HepG2 (cell line): ENCODE results near the gene EMC9. TPM values are rescaled to one million over a fixed set of nuclear protein-coding genes. Genes with fewer than 3 reads are reported as not detected.

Experiments used
- CENPT ChIP-seq: sonication (generic); formaldehyde crosslinking; IDR thresholded peaks from 2 replicates; pipeline ENCODE4 v1.8.0; 2022; ENCODE audit warnings: low read depth, mild to moderate bottlenecking, moderate library complexity, missing genetic modification reagents
- GFI1 ChIP-seq: sonication (generic); formaldehyde crosslinking; IDR thresholded peaks from 2 replicates; pipeline ENCODE4 v1.5.0; 2020; ENCODE audit warnings: missing genetic modification reagents, mild to moderate bottlenecking, borderline replicate concordance
- NFYB ChIP-seq: sonication (generic); formaldehyde crosslinking; IDR thresholded peaks from 2 replicates; pipeline ENCODE4 v1.4.0; 2020; ENCODE audit warnings: missing genetic modification reagents
- POLR2G ChIP-seq: fragments of 200-400 bp; formaldehyde crosslinking; IDR thresholded peaks from 2 replicates; pipeline ENCODE4 v1.6.1; 2018; ENCODE audit warnings: mild to moderate bottlenecking, low read depth, low read length, moderate library complexity
- SAFB2 ChIP-seq: sonication (generic); formaldehyde crosslinking; IDR thresholded peaks from 2 replicates; pipeline ENCODE4 v1.5.1; 2020; ENCODE audit warnings: missing genetic modification reagents, low read depth, mild to moderate bottlenecking, borderline replicate concordance
- TBX2 ChIP-seq: sonication (generic); formaldehyde crosslinking; IDR thresholded peaks from 2 replicates; pipeline ENCODE4 v1.5.0; 2020; ENCODE audit warnings: missing genetic modification reagents, mild to moderate bottlenecking, borderline replicate concordance
- TMF1 ChIP-seq: sonication (generic); formaldehyde crosslinking; IDR thresholded peaks from 2 replicates; pipeline ENCODE4 v1.8.1; 2022; ENCODE audit warnings: low read depth, missing genetic modification reagents
- ZC3H4 ChIP-seq: sonication (generic); formaldehyde crosslinking; IDR thresholded peaks from 2 replicates; pipeline ENCODE4 v1.4.0; 2020; ENCODE audit warnings: missing genetic modification reagents, borderline replicate concordance
- ZNF136 ChIP-seq: sonication (generic); formaldehyde crosslinking; IDR thresholded peaks from 2 replicates; pipeline ENCODE4 v1.8.1; 2022; ENCODE audit warnings: low read depth, mild to moderate bottlenecking, moderate library complexity, missing genetic modification reagents
- ZNF768 ChIP-seq: sonication (generic); formaldehyde crosslinking; IDR thresholded peaks from 2 replicates; pipeline ENCODE4 v1.4.0; 2020; ENCODE audit warnings: missing genetic modification reagents
- ZNF839 ChIP-seq: sonication (generic); formaldehyde crosslinking; IDR thresholded peaks from 2 replicates; pipeline ENCODE4 v1.4.0; 2020; ENCODE audit warnings: missing genetic modification reagents, mild to moderate bottlenecking, borderline replicate concordance
- polyA plus RNA-seq, 8 experiments: library from polyadenylated mRNA; depleted of rRNA in 3 of 8; stranded (reverse) in 7 of 8; unstranded in 1 of 8; fragments of >200 nt; fragmentation: Illumina TruSeq in 4 of 8; extraction: Trizol in 4 of 8; gene quantifications; 2 replicates each; pipeline versions ENCODE4 v1.2.1 to v1.2.3, GENCODE V29; 2011 to 2016; ENCODE audit warnings: low read depth in 4 of 8, missing spikeins in 1 of 8, mixed read lengths in 1 of 8; ENCODE audit not compliant: insufficient read depth in 1 of 8
- total RNA-seq, 5 experiments: library from RNA; depleted of rRNA; stranded (reverse); fragments of >200 nt; fragmentation: Illumina TruSeq; extraction: Trizol; gene quantifications; 2 replicates each; pipeline ENCODE4 v1.2.3, GENCODE V29; 2016; ENCODE audit warnings: low read depth in 1 of 5
- TF ChIP-seq, protein P1 (sequence below): sonication (generic); formaldehyde crosslinking; IDR thresholded peaks from 2 replicates; pipeline ENCODE4 v1.5.1; 2020; ENCODE audit warnings: mild to moderate bottlenecking, missing genetic modification reagents, moderate library complexity
- TF ChIP-seq, protein P2 (sequence below): sonication (generic); formaldehyde crosslinking; IDR thresholded peaks from 2 replicates; pipeline ENCODE4 v1.4.0; 2020; ENCODE audit warnings: missing genetic modification reagents
- TF ChIP-seq, protein P3 (sequence below): sonication (generic); formaldehyde crosslinking; conservative IDR thresholded peaks from 2 replicates; pipeline ENCODE4 v1.4.0; 2020; ENCODE audit warnings: mild to moderate bottlenecking, missing genetic modification reagents, moderate library complexity

The EMC9 gene
- total and polyA plus RNA-seq, 2 of the 13 experiments (the other 11 are each of a cell fraction or from before 2014, with no cell fraction given) = 60.5 to 78.7 TPM

DNA sequence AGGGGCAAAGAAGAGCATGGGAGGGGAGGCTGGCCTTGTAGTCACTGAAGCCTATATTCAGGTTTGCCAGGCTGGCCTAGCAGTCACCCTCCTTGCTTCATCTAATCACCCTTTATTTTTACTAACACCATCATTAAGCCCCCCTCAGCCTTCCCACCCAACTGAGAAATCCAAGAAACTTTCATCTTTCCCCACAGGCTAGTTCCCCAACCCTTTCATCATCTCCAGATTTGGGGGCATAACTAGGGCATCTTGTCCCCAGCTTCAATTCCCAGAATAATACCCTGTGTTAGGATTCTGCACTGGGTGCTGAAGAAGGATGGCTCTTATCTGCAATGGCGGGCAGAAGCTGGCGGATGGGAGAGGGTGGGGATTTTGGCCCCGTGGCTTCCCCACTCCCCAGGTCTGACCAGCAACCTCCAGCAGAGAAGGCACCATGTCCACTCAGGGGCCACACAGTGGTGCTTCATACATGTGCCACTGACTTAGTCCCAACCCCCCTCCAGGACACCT, 40.4 kb downstream of the EMC9 start (continued):
- TF ChIP-seq TMF1 (0 out of 2 replicates have a peak, but pooled peaks have one; percentile 47), ZC3H4 (CRISPR knock-in tag) (peak; percentile 88; the same call in 1 of the 2 replicates), NFYB (CRISPR knock-in tag) (no peak), ZNF136 (CRISPR knock-in tag) (no peak), GFI1 (CRISPR knock-in tag) (no peak), SAFB2 (0 out of 2 replicates have a peak, but pooled peaks have one; percentile 60), TBX2 (CRISPR knock-in tag) (0 out of 2 replicates have a peak, but pooled peaks have one; percentile 26), ZNF768 (CRISPR knock-in tag) (peak; percentile 24; the same call in 1 of the 2 replicates), ZNF839 (CRISPR knock-in tag) (no peak), CENPT (CRISPR knock-in tag) (no peak), POLR2G (0 out of 2 replicates have a peak, but pooled peaks have one; percentile 12)
- TF ChIP-seq, protein P1, sequence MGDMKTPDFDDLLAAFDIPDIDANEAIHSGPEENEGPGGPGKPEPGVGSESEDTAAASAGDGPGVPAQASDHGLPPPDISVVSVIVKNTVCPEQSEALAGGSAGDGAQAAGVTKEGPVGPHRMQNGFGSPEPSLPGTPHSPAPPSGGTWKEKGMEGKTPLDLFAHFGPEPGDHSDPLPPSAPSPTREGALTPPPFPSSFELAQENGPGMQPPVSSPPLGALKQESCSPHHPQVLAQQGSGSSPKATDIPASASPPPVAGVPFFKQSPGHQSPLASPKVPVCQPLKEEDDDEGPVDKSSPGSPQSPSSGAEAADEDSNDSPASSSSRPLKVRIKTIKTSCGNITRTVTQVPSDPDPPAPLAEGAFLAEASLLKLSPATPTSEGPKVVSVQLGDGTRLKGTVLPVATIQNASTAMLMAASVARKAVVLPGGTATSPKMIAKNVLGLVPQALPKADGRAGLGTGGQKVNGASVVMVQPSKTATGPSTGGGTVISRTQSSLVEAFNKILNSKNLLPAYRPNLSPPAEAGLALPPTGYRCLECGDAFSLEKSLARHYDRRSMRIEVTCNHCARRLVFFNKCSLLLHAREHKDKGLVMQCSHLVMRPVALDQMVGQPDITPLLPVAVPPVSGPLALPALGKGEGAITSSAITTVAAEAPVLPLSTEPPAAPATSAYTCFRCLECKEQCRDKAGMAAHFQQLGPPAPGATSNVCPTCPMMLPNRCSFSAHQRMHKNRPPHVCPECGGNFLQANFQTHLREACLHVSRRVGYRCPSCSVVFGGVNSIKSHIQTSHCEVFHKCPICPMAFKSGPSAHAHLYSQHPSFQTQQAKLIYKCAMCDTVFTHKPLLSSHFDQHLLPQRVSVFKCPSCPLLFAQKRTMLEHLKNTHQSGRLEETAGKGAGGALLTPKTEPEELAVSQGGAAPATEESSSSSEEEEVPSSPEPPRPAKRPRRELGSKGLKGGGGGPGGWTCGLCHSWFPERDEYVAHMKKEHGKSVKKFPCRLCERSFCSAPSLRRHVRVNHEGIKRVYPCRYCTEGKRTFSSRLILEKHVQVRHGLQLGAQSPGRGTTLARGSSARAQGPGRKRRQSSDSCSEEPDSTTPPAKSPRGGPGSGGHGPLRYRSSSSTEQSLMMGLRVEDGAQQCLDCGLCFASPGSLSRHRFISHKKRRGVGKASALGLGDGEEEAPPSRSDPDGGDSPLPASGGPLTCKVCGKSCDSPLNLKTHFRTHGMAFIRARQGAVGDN (CRISPR knock-in tag) = peak; percentile 31; the same call in 1 of the 2 replicates
- TF ChIP-seq, protein P2, sequence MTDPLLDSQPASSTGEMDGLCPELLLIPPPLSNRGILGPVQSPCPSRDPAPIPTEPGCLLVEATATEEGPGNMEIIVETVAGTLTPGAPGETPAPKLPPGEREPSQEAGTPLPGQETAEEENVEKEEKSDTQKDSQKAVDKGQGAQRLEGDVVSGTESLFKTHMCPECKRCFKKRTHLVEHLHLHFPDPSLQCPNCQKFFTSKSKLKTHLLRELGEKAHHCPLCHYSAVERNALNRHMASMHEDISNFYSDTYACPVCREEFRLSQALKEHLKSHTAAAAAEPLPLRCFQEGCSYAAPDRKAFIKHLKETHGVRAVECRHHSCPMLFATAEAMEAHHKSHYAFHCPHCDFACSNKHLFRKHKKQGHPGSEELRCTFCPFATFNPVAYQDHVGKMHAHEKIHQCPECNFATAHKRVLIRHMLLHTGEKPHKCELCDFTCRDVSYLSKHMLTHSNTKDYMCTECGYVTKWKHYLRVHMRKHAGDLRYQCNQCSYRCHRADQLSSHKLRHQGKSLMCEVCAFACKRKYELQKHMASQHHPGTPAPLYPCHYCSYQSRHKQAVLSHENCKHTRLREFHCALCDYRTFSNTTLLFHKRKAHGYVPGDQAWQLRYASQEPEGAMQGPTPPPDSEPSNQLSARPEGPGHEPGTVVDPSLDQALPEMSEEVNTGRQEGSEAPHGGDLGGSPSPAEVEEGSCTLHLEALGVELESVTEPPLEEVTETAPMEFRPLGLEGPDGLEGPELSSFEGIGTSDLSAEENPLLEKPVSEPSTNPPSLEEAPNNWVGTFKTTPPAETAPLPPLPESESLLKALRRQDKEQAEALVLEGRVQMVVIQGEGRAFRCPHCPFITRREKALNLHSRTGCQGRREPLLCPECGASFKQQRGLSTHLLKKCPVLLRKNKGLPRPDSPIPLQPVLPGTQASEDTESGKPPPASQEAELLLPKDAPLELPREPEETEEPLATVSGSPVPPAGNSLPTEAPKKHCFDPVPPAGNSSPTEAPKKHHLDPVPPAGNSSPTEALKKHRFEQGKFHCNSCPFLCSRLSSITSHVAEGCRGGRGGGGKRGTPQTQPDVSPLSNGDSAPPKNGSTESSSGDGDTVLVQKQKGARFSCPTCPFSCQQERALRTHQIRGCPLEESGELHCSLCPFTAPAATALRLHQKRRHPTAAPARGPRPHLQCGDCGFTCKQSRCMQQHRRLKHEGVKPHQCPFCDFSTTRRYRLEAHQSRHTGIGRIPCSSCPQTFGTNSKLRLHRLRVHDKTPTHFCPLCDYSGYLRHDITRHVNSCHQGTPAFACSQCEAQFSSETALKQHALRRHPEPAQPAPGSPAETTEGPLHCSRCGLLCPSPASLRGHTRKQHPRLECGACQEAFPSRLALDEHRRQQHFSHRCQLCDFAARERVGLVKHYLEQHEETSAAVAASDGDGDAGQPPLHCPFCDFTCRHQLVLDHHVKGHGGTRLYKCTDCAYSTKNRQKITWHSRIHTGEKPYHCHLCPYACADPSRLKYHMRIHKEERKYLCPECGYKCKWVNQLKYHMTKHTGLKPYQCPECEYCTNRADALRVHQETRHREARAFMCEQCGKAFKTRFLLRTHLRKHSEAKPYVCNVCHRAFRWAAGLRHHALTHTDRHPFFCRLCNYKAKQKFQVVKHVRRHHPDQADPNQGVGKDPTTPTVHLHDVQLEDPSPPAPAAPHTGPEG (CRISPR knock-in tag) = 0 out of 2 replicates have a peak, but pooled peaks have one; percentile 25
- TF ChIP-seq, protein P3, sequence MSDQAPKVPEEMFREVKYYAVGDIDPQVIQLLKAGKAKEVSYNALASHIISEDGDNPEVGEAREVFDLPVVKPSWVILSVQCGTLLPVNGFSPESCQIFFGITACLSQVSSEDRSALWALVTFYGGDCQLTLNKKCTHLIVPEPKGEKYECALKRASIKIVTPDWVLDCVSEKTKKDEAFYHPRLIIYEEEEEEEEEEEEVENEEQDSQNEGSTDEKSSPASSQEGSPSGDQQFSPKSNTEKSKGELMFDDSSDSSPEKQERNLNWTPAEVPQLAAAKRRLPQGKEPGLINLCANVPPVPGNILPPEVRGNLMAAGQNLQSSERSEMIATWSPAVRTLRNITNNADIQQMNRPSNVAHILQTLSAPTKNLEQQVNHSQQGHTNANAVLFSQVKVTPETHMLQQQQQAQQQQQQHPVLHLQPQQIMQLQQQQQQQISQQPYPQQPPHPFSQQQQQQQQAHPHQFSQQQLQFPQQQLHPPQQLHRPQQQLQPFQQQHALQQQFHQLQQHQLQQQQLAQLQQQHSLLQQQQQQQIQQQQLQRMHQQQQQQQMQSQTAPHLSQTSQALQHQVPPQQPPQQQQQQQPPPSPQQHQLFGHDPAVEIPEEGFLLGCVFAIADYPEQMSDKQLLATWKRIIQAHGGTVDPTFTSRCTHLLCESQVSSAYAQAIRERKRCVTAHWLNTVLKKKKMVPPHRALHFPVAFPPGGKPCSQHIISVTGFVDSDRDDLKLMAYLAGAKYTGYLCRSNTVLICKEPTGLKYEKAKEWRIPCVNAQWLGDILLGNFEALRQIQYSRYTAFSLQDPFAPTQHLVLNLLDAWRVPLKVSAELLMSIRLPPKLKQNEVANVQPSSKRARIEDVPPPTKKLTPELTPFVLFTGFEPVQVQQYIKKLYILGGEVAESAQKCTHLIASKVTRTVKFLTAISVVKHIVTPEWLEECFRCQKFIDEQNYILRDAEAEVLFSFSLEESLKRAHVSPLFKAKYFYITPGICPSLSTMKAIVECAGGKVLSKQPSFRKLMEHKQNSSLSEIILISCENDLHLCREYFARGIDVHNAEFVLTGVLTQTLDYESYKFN = 0 out of 2 replicates have a peak, but pooled peaks have one; percentile 22
